Naive thymus-derived CD4-positive, alpha-beta T cell (primary cell): ENCODE results near the gene GNG7. TPM values are rescaled to one million over a fixed set of nuclear protein-coding genes. Genes with fewer than 3 reads are reported as not detected.

Source experiments
- ATAC-seq: fragments of 150-1000 bp; cut with Tn5 transposase; 2 replicates; pipeline ENCODE4 v1.10.0; 2021; ENCODE audit warnings: mild to moderate bottlenecking, moderate library complexity
- CTCF ChIA-PET: fragments of 350-600 bp; sonication (Branson Sonifier 250); formaldehyde crosslinking; loops from one replicate; lab custom pipeline; 2021; ENCODE audit warnings: antibody characterized with exemption; lab: Charles Lee
- POLR2A ChIA-PET: fragments of 350-600 bp; sonication (Branson Sonifier 250); formaldehyde crosslinking; loops from one replicate; lab custom pipeline; 2021; ENCODE audit warnings: antibody characterized with exemption, inconsistent platforms; lab: Charles Lee
- DNase-seq, 9 donors: peaks; one replicate each; pipeline versions ENCODE4 v3.0.0 to v3.0.0-alpha.2; 2020 to 2022; ENCODE audit warnings: mixed read lengths in 1 of 9
- H3K27ac ChIP-seq: one replicate; pipeline ENCODE4 v1.7.0; 2013; ENCODE audit warnings: mild to moderate bottlenecking, low read depth, low read length, moderate library complexity
- H3K27me3 ChIP-seq, 2 donors: one replicate each; pipeline ENCODE4 v1.7.0; 2013; ENCODE audit warnings: low read length in 2 of 2, mild to moderate bottlenecking in 2 of 2, moderate library complexity in 2 of 2; ENCODE audit not compliant: control insufficient read depth in 2 of 2, insufficient read depth in 2 of 2
- H3K36me3 ChIP-seq, 3 experiments: 1 replicate in 2 of 3; 2 replicates in 1 of 3; pipeline ENCODE4 v1.7.0; 2013; ENCODE audit warnings: low read length in 3 of 3, mild to moderate bottlenecking in 3 of 3, moderate library complexity in 1 of 3; ENCODE audit not compliant: insufficient read depth in 3 of 3, control insufficient read depth in 2 of 3
- H3K4me1 ChIP-seq, 2 donors: one replicate each; pipeline ENCODE4 v1.7.0; 2013; ENCODE audit warnings: low read length in 2 of 2, mild to moderate bottlenecking in 2 of 2, moderate library complexity in 1 of 2; ENCODE audit not compliant: control insufficient read depth in 2 of 2, insufficient read depth in 2 of 2
- H3K4me3 ChIP-seq: 2 replicates; pipeline ENCODE4 v1.7.0; 2013; ENCODE audit warnings: mild to moderate bottlenecking, low read length
- H3K9me3 ChIP-seq, 3 experiments: 1 replicate in 2 of 3; 2 replicates in 1 of 3; pipeline ENCODE4 v1.7.0; 2013; ENCODE audit warnings: low read length in 3 of 3; ENCODE audit not compliant: control insufficient read depth in 2 of 3
- H3K27ac Mint-ChIP-seq, 9 donors: one replicate each; pipeline ENCODE4 v1.8.0; 2020 to 2022; ENCODE audit warnings: mixed read lengths in 9 of 9, mild to moderate bottlenecking in 8 of 9, moderate library complexity in 5 of 9, inconsistent platforms in 2 of 9
- H3K27me3 Mint-ChIP-seq, 5 donors: one replicate each; pipeline ENCODE4 v1.8.0; 2021 to 2022; ENCODE audit warnings: mixed read lengths in 5 of 5, mild to moderate bottlenecking in 1 of 5
- H3K36me3 Mint-ChIP-seq, 5 donors: one replicate each; pipeline ENCODE4 v1.8.0; 2020 to 2022; ENCODE audit warnings: mixed read lengths in 5 of 5, mild to moderate bottlenecking in 3 of 5, inconsistent platforms in 1 of 5
- H3K4me1 Mint-ChIP-seq, 7 donors: one replicate each; pipeline ENCODE4 v1.8.0; 2020 to 2022; ENCODE audit warnings: mixed read lengths in 7 of 7, mild to moderate bottlenecking in 3 of 7, inconsistent platforms in 1 of 7
- H3K4me3 Mint-ChIP-seq, 10 donors: one replicate each; pipeline ENCODE4 v1.8.0; 2020 to 2022; ENCODE audit warnings: mild to moderate bottlenecking in 10 of 10, mixed read lengths in 10 of 10, moderate library complexity in 6 of 10, inconsistent platforms in 2 of 10
- H3K9me3 Mint-ChIP-seq, 11 donors: one replicate each; pipeline ENCODE4 v1.8.0; 2020 to 2022; ENCODE audit warnings: mixed read lengths in 11 of 11, mild to moderate bottlenecking in 4 of 11, inconsistent platforms in 1 of 11, moderate library complexity in 1 of 11
- intact Hi-C, 2 donors: fragments of 100-400 bp; cut with micrococcal nuclease; formaldehyde crosslinking; loops; one replicate each; pipeline ENCODE4 v1.15.1; 2023
- polyA plus RNA-seq, 2 donors: library from polyadenylated mRNA; unstranded; fragments of 300-500 nt; fragmentation: Illumina TruSeq; gene quantifications; one replicate each; pipeline ENCODE4 v1.2.3, GENCODE V29; 2021
- total RNA-seq, 6 experiments: library from RNA in 5 of 6; stranded (reverse) in 5 of 6; gene quantifications; 1 replicate in 5 of 6; 2 replicates in 1 of 6; pipeline ENCODE4 v1.2.3 and lab custom pipeline; 2021 to 2026

The GNG7 gene
- total and polyA plus RNA-seq, 7 experiments from 2014 or later = 0.31 to 6.8 (median 4.7) TPM

DNA sequence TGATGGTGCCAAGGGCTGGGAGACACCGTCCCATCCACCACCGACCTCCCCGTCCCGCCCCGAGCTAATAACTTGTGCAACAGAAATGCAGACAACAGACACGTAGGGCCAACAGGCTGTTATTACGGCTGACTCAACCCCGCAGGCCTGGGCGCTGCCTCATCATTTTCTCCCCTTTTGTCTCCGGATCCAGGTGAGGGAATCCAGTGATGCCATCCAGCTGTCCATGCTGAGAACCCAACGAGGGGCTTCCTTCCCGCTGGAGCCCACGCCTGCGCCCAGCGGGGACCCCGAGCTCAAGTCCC, 25.1 kb upstream of the GNG7 start:
- DNase-seq (no peak), ATAC-seq (no peak)
- Histone ChIP-seq H3K4me1 (no peaks in the 10 kb centered on the region), H3K36me3 (peaks cover 0 to 9% (median 0%) of the 10 kb centered on the region in 3 experiments), H3K27ac (no peak overlapping the region), H3K4me3 (no peak overlapping the region), H3K27me3 (no peaks in the 10 kb centered on the region), H3K9me3 (no peaks in the 10 kb centered on the region)
- Mint-ChIP-seq H3K36me3 (peaks cover 0 to 4% (median 0%) of the 10 kb centered on the region in 5 donors), H3K27me3 (peaks cover 6 to 16% (median 11%) of the 10 kb centered on the region in 5 donors), H3K27ac (peak overlapping the region in 1 of 9 donors; percentile 30), H3K9me3 (no peaks in the 10 kb centered on the region), H3K4me3 (peak overlapping the region in 1 of 10 donors; percentile 23), H3K4me1 (peaks cover 0 to 6% (median 0%) of the 10 kb centered on the region in 7 donors)
- intact Hi-C loops = no loop called here
- ChIA-PET POLR2A (no interaction called here), CTCF (no interaction called here)

DNA sequence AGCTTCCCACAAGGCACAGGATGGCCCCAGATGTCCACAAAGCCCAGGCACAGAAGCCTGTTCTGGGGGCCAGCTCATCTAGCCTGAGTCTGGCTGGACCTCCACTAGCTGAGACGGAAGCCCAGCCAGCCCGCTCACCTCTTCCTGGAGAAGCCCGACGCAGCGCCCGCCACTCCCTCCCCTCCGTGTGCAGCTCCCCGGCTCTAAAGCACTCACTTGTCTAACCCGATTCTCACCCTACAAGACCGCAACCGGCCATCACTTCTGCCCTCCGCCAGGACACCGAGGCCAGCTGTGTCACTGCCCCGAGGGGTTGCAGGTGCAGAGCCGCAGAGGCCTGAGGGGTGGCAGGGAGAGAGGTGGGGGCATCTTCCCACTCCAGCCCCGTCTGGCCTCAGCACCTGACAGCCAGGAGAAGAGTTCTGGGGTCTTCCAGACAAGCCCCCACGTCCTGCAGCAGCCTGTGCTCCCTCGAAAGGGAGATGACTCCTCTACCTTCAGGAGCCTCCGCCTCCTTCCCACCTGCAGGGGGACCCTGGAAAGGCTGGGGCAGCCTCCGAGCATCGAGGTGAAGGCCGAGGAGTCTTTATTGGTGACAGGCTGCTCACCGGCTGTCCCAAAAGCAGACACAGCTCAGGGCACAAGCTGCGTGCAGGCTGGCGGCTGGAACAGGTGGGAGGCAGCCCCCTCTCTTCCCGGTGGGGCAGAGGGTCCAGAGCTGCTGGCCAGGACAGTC, 24.6 kb upstream of the GNG7 start:
- DNase-seq = no peak
- Histone ChIP-seq H3K27ac (no peak overlapping the region), H3K4me1 (no peaks in the 10 kb centered on the region), H3K9me3 (no peaks in the 10 kb centered on the region), H3K36me3 (peaks cover 0 to 6% (median 0%) of the 10 kb centered on the region in 3 experiments), H3K27me3 (peaks cover 0 to 4% of the 10 kb centered on the region in 2 donors), H3K4me3 (no peak overlapping the region)
- Mint-ChIP-seq H3K27me3 (peaks cover 6 to 20% (median 11%) of the 10 kb centered on the region in 5 donors), H3K4me3 (peak overlapping the region in 1 of 10 donors; percentile 16), H3K9me3 (no peaks in the 10 kb centered on the region), H3K36me3 (peaks cover 0 to 4% (median 0%) of the 10 kb centered on the region in 5 donors), H3K4me1 (peaks cover 0 to 6% (median 0%) of the 10 kb centered on the region in 7 donors), H3K27ac (no peak overlapping the region)
- CTCF ChIA-PET = no interaction called here
- no peak for ATAC-seq
- POLR2A ChIA-PET = no interaction called here
- intact Hi-C loops = no loop called here

DNA sequence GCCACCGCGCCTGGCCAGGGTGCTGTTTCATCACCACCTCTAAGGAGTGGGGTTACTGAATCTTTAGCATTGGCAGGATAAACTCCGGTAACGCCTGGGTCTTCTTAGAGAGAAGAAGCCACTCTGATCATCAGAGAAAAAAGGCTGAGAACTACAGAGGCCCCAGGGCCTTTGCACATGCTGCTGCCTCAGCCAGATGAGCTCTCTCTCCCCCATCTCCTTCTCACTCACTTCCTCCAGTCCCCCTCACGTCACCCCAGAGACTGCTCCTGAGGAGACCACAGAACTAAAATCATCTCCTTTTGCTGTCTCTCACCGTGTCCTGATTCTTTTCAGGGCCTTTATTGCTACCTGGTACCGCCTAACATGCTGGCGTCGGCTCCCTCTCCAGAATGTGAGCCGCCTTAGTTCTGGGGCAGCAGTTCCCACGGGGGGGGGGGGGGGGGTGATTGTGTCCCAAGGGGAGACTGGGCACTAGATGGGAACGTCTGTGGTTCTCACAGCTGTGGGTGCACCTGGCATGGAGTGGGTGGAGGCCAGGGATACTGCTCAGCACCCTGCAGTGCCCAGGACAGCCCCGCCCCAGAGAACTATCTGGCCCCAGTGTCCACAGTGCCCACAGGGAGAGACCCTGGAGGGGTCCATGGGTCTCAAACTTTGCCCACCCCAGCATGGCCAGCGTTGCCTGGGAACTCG, 23.8 kb upstream of the GNG7 start:
- DNase-seq = no peak
- no peak overlapping the region for H3K4me3 ChIP-seq
- H3K4me1 ChIP-seq = no peaks in the 10 kb centered on the region
- intact Hi-C loops = no loop called here
- no peak overlapping the region for H3K27ac ChIP-seq
- Mint-ChIP-seq H3K4me1 (peaks cover 0 to 6% (median 0%) of the 10 kb centered on the region in 7 donors), H3K9me3 (no peaks in the 10 kb centered on the region), H3K36me3 (peaks cover 0 to 4% (median 0%) of the 10 kb centered on the region in 5 donors), H3K4me3 (peak overlapping the region in 1 of 10 donors; percentile 45), H3K27me3 (peaks cover 8 to 26% (median 11%) of the 10 kb centered on the region in 5 donors), H3K27ac (no peak overlapping the region)
- POLR2A ChIA-PET = no interaction called here
- H3K9me3 ChIP-seq = no peaks in the 10 kb centered on the region
- no peak for ATAC-seq
- CTCF ChIA-PET = no interaction called here
- H3K27me3 ChIP-seq = peaks cover 0 to 10% of the 10 kb centered on the region in 2 donors
- H3K36me3 ChIP-seq = no peaks in the 10 kb centered on the region

DNA sequence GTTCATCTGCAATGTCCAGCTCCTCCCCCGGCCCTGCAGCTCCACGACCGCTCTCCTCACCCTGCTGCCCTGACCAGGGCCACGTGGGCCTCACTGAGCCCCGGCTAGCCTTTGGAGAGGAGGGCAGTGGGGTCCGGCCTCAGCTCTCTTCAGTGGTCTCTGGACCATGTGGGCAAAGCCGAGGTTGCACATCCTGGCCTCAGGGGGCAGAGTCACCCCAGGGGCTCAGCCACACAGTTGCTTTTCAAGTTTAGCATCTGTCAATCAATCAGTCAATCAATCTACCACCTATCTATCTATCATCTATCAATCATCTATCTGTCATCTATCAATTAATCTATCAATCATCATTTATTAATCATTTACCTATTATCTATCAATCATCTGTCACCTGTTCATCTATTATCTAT, 21.7 kb upstream of the GNG7 start:
- POLR2A ChIA-PET = no interaction called here
- Mint-ChIP-seq H3K9me3 (peaks cover 0 to 2% (median 0%) of the 10 kb centered on the region in 11 donors), H3K27me3 (peaks cover 13 to 35% (median 18%) of the 10 kb centered on the region in 5 donors), H3K36me3 (peaks cover 0 to 4% (median 0%) of the 10 kb centered on the region in 5 donors), H3K4me3 (peak overlapping the region in 3 of 10 donors; percentile 0 to 34 (median 24)), H3K27ac (no peak overlapping the region), H3K4me1 (peaks cover 0 to 9% (median 5%) of the 10 kb centered on the region in 7 donors)
- no peak overlapping the region for H3K27ac ChIP-seq
- H3K4me3 ChIP-seq = no peak overlapping the region
- no peak for ATAC-seq
- intact Hi-C loops = no loop called here
- H3K36me3 ChIP-seq = no peaks in the 10 kb centered on the region
- CTCF ChIA-PET = no interaction called here
- H3K9me3 ChIP-seq = no peaks in the 10 kb centered on the region
- DNase-seq = no peak
- peaks cover 0 to 19% of the 10 kb centered on the region in 2 donors for H3K27me3 ChIP-seq
- peaks cover 0 to 8% of the 10 kb centered on the region in 2 donors for H3K4me1 ChIP-seq

DNA sequence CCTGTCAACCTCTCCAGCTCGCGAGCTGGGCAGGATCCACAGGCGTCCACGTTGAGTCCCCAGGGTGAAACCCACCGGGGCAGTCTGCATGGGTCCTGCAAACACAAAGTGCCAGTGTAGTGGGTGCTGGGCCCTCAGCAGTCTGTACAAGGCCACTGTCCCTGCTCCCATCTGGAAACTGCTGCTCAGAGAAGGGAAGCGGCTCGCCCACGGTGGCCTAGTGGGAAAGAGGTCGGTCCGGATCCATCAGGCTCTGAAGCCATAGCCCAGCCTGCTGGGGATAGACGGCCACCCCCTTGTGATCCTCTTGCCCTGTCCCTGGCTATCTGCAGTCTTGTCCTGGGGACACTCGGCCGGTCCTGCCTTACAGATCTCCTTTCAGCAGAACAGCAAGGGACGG, 21.3 kb upstream of the GNG7 start:
- peaks cover 0 to 8% of the 10 kb centered on the region in 2 donors for H3K4me1 ChIP-seq
- H3K27me3 ChIP-seq = peaks cover 0 to 19% of the 10 kb centered on the region in 2 donors
- Mint-ChIP-seq H3K36me3 (peaks cover 0 to 4% (median 0%) of the 10 kb centered on the region in 5 donors), H3K4me3 (no peak overlapping the region), H3K27me3 (peaks cover 13 to 39% (median 18%) of the 10 kb centered on the region in 5 donors), H3K27ac (no peak overlapping the region), H3K4me1 (peaks cover 0 to 9% (median 5%) of the 10 kb centered on the region in 7 donors), H3K9me3 (peaks cover 0 to 2% (median 0%) of the 10 kb centered on the region in 11 donors)
- no peaks in the 10 kb centered on the region for H3K36me3 ChIP-seq
- intact Hi-C loops = no loop called here
- DNase-seq (no peak), ATAC-seq (no peak)
- ChIA-PET POLR2A (interaction anchor here (0.6 kb wide), 1 partner anchor 91 kb away, joined by 3 read pairs; no protein-coding TSS in a partner anchor), CTCF (no interaction called here)
- no peak overlapping the region for H3K27ac ChIP-seq
- no peak overlapping the region for H3K4me3 ChIP-seq
- H3K9me3 ChIP-seq = no peaks in the 10 kb centered on the region

DNA sequence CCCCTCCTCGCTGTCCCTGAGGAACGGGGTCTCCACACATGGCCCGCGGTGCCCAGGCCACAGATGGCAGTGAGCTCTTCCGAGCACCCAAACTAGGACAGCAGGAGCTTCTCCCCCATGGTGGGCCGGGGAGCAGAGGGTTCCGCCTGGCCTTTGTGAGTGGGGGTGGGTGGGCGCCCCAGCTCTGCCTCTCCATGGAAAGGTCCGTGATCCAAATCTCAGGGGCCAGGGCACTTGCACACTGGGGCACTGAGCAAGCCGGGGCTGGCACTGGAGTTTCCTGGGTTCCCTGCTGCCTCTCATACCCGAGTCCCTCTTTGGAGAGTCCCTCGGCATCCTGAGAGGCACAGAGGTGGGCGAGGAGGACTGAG, 20.8 kb upstream of the GNG7 start:
- H3K27ac Mint-ChIP-seq = no peak overlapping the region
- H3K9me3 Mint-ChIP-seq = peaks cover 0 to 2% (median 0%) of the 10 kb centered on the region in 11 donors
- CTCF ChIA-PET = no interaction called here
- intact Hi-C loops = no loop called here
- no peak overlapping the region for H3K27ac ChIP-seq
- POLR2A ChIA-PET = interaction anchor here (0.6 kb wide), 1 partner anchor 91 kb away, joined by 3 read pairs; no protein-coding TSS in a partner anchor
- DNase-seq = no peak
- H3K27me3 Mint-ChIP-seq = peaks cover 13 to 39% (median 18%) of the 10 kb centered on the region in 5 donors
- no peaks in the 10 kb centered on the region for H3K36me3 ChIP-seq
- H3K9me3 ChIP-seq = no peaks in the 10 kb centered on the region
- peaks cover 0 to 4% (median 0%) of the 10 kb centered on the region in 5 donors for H3K36me3 Mint-ChIP-seq
- no peak for ATAC-seq
- peaks cover 0 to 9% (median 5%) of the 10 kb centered on the region in 7 donors for H3K4me1 Mint-ChIP-seq
- H3K27me3 ChIP-seq = peaks cover 0 to 19% of the 10 kb centered on the region in 2 donors
- H3K4me3 Mint-ChIP-seq = peak overlapping the region in 1 of 10 donors; percentile 21
- H3K4me3 ChIP-seq = no peak overlapping the region
- H3K4me1 ChIP-seq = peaks cover 0 to 8% of the 10 kb centered on the region in 2 donors
